C4-2B (cell line): ENCODE measurements around the gene CPEB4.

ENCODE experiments used
- ZFX ChIP-seq: fragments of 450-650 bp; IDR thresholded peaks from 2 replicates; pipeline ENCODE4 v1.6.1; 2017
- TF ChIP-seq, protein P1 (sequence below): fragments of 450-650 bp; conservative IDR thresholded peaks from 2 replicates; pipeline ENCODE4 v1.5.1; 2017; ENCODE audit warnings: mild to moderate bottlenecking

DNA sequence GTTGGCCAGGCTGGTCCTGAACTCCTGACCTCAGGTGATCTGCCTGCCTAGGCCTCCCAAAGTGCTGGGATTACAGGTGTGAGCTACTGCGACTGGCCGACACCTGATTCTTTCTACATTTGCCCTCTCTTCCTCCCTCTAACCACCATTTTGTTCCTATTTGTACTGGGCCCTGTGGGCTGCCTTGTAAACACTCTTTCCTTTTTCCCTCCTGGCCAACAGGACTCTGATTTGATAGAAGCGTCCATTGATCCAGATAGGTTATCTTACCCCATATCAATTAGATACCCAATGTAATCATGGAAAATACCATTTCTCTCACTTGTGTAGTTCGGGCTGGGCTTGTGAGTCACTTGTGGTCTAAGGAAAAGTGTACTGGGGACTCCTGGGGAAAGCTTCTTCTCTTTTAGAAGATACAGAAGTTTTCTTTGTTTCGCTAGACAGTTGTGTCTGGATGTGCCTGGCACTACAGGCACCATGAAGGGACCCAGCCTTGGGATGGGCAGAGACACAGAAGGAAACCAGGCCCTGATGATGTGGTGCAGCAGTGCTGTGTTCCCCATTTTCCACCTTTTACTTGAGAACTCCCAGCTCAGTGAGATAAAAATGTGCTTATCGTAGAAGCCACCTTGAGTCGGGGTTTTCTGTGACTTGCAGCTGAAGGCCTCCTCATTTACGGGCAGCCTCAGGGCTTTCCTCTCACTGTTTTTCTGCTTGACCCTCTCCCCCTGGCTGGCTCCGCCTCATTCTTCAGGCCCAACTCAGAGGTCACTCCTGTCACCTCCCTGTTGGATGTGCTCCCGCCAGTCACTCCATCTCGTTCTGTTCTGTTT is 32.8 kb upstream of the CPEB4 start:
- TF ChIP-seq, protein P1, sequence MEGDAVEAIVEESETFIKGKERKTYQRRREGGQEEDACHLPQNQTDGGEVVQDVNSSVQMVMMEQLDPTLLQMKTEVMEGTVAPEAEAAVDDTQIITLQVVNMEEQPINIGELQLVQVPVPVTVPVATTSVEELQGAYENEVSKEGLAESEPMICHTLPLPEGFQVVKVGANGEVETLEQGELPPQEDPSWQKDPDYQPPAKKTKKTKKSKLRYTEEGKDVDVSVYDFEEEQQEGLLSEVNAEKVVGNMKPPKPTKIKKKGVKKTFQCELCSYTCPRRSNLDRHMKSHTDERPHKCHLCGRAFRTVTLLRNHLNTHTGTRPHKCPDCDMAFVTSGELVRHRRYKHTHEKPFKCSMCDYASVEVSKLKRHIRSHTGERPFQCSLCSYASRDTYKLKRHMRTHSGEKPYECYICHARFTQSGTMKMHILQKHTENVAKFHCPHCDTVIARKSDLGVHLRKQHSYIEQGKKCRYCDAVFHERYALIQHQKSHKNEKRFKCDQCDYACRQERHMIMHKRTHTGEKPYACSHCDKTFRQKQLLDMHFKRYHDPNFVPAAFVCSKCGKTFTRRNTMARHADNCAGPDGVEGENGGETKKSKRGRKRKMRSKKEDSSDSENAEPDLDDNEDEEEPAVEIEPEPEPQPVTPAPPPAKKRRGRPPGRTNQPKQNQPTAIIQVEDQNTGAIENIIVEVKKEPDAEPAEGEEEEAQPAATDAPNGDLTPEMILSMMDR = no peak
- no peak for TF ChIP-seq ZFX
